GM21447 (cell line): Measurements from ENCODE around the gene SIPA1L3.

Experiments used
- ATAC-seq: cut with Tn5 transposase; IDR thresholded peaks from one replicate; pipeline ENCODE4 v1.9.1; 2021; ENCODE audit not compliant: unreplicated experiment

SIPA1L3 gene

DNA sequence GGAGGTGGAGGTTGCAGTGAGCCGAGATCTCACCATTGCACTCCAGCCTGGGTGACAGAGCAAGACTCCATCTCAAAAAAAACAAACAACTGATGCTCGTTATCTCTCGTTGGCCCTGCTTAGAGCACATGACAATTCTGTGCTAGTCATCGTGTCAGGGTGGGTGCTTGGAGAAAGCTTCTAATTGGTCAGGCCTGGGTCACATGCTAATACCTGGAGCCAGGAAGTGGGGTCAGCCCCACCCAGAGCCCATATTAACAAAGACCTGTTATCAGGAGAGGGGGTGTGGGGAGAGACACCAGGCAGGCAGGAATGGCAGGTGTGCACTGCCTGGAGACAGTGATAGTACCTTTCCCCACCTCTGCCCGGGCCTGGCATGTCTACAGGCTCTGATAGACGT, 232.1 kb downstream of the SIPA1L3 start:
- ATAC-seq: no peak

DNA sequence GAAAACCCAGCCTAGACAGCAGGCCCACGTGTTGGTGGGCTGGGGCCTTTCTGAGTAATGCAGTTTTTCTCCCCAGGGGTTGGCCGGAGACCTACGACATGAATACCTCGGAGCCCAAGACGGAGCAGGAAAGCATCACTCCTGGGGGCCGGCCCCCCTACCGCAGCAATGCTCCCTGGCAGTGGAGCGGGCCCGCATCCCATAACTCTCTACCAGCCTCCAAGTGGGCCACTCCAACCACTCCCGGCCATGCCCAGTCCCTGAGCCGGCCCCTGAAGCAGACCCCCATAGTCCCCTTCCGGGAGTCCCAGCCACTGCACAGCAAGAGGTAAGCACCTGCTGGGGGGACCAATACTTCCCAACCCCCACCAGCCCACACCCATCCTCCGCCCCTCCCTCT, 234.1 kb downstream of the SIPA1L3 start:
- ATAC-seq: no peak

DNA sequence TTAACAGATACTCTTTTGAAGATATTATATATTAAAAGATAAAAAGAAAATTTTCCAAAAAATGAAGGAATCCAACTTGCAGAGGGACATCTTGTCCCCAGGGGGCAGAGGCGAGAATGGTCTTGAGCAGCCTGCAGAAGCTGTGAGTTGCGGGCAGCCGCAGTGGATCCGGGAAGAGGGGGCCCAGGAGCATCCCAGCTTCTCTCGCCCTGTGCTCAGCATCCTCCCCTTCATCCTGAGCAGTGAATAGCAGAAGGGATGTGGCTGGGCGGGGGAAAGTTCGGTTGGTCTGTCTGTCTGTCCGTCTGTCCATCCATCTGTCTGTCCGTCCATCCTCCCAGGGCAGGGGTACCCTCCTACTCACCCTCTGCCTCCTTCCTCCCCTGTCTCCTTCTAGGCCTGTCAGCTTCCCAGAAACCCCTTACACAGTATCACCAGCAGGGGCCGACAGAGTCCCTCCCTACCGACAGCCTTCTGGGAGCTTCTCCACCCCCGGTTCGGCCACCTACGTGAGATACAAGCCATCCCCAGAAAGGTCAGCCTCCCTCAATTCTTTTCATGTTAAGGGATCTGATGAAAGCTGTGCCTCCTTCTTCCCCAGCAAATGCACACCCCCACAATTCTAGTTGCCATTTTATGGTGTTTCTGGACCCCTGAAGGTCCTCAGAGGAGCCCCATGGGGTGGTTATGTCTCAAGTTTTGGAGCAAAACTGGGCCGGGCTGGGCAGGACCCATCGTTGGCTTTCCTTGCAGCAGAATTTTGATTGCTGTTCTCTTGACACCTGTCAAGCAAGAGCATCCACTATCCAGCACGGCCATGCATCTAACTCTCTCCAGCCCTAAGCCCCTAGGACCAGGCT, 235.4 kb downstream of the SIPA1L3 start:
- ATAC-seq: no peak

DNA sequence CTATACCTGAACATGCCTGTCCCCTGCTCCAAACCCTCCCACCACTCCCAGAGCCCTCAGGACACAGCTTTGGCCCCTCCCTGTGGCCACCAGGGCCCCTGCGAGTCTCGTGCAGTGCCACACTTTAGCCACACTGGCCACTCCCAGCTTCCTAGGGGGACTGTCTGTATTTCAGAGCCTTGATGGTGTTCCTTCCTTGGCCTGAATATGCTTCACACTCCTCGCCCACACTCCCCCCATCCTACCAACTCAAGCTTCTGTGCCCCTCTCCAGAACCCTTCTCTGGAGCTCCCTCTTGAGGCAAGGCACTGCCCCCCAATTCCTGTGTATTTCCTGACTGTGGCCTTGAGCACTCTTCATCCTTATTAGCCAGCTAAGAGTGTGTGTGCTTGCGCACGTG, 236.8 kb downstream of the SIPA1L3 start:
- no peak for ATAC-seq

DNA sequence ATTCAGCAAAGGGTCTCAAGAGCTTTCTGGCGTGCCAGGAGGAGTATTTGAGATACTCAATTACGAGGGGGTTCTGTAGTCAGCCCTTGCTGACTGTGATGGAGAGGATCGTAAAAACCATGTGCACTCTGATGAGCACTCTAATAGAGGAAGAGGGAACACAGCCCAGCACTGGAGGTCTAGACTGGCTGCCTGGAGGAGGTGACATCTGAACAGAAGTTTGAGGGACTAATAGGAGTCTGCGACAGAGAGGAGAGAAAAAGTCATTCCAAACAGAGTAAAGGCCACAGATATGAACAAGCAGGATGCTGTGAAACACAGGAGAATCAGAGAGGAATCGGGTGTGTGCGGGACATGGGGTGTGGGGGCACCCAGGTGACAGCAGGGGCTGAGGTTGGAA, 237.7 kb downstream of the SIPA1L3 start:
- ATAC-seq: no peak

DNA sequence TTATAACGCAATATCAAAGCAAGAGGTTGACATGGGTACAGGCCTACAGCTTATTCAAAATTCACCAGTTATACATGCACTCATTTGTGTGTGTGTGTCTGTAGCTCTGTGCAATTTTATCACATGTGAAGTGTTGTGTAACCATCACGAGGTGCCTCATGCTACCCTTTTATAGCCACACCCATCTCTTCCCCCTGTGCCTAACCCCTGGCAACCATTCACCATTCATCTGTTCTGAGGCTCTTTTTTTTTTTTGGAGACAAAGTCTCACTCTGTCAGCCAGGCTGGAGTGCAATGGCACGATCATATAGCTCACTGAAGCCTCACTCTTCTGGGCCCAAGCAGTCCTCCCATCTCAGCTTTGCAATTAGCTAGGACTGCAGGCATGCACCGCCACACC, 238.6 kb downstream of the SIPA1L3 start:
- ATAC-seq: no peak

DNA sequence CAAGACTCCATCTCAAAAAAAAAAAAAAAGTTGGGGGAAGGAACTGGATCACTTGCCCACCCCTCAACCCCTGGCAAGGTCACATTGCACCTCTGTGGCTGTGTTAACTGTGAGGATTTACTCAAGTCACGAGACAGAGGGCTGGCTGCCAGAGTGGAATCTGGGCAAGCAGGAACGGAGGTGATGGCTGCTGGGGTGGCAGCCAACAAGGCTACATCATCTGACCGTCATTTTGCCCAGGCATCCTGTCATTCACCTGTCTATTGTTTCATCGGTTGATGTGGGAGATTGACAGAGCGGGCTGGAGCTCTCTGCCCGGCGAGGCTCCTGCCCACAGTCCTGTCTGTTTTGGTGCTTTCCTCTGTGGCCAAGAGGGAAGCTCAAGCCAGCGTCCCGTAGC, 241.3 kb downstream of the SIPA1L3 start:
- no peak for ATAC-seq

DNA sequence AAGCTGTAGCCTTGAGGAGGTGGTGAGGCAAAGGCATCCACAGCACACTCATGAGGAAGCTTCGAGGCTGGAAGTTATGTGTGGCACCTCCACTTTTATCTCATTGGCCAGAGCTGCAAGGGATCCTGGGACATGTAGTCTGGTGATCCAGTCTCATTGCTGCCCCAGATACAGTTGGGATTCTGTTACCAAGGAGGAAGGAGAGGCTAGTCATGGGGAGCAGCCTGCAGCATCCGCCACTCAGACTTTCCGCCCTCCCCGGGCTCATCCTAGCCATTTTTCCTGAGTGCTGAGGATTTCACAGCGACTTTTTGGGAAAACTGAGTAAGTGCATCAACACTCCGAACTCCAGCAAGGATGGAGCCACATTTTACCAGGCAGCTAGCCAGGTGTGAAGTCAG, 242.7 kb downstream of the SIPA1L3 start:
- ATAC-seq: no peak

DNA sequence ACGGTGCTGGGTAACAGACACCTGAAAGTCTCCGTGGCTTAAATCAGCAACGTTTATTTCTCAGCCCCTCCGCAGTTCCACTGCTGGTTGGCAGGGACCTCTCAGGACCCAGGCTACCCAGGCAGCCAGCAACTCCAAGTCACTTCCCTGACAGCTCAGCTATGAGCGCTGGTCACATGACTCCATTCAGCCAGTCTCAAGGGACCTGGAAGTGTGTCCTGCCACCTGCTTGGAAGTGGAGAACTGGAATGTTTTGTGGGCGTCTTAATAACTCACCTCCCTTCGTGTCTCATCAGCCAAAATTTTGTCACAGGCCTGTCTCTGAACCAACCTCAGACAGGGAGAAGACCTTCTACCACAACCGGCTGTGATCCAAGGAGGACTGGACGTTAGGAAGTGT, 244.2 kb downstream of the SIPA1L3 start:
- ATAC-seq: no peak

DNA sequence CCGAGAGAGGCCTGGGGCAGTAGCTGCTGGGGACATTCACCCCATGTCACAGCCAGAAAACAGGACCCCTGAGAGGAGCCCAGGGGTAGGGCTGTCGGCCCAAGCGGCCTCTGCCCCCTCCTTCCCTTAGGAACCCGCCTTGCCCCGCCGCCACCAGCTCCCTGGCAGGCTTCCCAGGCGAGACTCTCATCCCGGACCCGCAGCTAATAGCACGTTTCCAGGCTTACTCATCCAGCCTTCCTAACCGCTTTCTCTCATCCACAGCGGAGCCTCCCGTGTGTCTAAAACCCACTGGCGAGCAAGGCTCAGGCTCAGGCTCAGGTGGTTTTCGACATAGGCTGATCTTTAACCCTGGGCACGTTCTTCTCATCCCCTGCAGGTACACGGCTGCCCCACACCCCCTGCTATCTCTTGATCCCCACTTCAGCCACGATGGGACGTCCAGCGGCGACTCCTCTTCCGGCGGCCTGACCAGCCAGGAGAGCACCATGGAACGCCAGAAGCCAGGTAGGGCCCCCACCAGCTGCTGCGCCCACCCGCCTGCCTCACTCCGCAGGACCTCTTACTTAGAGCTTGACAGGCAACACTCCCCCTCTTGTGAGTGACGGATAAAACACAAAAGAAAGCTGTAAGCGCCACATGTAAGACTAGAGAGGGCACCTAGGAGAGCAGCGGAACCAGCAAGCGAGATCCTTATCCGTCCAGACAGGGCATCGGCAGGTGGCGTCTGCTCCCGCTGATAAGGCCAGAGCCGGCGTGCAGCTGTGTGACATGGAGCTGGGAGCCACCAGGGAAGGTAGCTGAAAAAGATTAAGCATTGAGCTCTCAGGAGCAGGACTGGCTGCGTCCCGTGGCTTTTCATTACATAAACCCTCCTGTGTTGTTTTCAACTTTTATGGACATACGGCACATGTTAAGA, 245.7 kb downstream of the SIPA1L3 start:
- ATAC-seq: no peak

DNA sequence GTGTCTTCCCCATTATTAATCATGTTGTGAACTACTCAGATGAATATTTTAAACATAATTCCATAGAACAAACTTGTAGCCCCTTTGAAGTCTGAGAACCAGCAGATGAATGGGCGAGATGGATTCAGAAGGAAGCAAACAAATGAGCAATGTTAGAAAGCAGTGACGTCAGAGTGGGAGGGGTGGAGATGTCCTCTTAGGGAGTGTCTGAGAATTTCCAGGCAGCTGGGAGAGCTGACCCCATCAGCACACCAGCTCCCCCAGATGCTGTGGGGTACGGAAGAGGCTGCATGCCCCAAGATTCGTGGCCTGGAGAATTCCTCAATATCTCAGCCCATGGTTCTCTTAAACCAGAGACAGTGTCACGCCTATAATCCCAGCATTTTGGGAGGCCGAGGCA, 248.4 kb downstream of the SIPA1L3 start:
- no peak for ATAC-seq

DNA sequence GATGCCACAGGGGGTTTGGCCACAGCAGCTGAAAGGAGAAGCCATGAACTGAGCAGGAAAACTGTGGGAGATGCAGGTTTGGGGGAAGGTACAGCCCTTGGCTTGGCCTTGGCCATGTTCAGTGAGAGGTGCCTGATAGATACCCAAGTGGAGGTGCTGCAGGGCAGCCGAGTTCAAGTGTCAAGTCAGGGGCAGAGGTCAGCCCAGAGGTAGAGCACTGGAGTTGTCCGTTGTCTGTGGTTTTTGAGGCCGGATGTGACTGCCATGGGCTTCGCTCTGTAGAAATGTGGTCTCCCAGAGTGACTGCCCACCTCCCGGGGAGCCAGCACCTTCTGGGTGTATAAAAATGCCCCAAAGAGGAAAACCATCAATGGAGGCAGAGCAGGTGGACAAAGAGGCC, 251.7 kb downstream of the SIPA1L3 start:
- no peak for ATAC-seq

DNA sequence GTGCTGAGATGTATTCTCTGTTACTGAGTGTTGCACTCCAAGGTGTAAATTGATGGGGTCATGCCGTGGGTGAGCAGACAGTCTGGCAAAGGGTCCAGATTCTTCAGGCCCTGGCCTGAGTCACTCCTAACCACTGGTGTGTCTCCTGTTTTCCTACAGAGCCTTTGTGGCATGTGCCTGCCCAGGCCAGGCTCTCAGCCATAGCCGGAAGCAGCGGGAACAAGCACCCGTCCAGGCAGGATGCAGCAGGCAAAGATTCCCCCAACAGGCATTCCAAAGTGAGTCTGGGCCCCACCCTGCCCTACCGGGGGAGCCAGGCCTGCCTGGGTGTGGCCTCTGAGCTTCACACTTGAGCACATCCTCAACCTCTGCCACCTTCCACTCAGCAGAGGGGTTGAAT, 255.1 kb downstream of the SIPA1L3 start:
- ATAC-seq: no peak

DNA sequence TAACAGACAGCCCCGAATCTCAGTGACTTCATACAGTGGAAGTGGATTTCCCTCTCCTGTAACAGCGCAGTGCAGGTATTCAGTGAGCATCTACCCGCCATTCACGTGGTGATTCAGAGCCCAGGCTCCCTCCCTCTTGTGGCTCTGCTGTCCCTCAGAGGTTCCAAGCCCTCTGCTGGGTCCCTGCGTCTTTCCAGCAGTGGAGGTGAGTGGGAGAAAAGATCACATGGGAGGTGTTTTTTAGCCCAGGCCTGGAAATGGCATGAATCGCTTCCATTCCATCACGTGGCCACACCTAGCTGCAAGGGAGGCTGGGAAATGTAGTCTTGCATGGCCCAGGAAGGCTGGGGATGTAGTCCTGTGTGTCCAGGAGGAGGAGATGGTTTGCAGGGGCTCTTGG, 255.6 kb downstream of the SIPA1L3 start:
- ATAC-seq: no peak

DNA sequence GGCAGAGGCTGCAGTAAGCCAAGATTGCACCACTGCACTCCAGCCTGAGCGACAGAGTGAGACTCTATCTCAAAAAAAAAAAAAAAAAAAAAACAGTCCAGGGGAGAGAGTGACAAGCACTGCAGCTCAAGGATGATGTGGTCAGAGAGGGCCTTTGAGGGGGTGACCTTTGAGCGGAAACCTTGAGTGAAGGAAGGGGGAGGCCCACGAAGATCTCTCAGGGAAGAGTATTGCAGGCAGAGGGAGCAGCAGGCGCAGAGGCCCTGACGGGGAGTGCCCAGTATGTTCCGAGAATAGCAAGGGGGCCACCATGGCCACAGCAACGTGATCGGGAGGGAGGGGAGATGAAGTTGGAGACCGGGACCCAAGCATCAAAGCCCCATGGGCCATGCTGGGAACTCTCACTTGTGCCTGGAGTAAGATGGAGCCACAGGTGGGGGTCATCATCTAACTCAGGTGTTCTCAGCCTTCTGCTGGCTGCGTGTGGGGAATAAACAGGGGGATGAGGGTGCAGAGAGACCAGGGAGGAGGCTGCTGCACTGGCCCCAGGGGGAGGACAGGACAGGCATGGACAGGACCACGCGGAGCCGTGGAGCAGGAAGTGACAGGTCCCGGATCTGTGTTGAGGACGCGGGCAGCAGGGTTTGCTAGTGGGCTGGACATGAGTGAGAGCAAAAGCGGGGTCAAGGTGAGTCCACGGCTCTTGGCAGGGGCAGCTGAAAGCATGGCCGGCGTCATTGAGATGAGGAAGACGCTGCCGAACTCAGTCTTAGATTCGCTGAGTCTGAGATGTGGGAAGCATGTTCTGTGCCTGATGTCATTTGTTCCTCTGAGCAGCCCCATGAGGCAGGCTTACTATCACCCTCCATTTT, 256.6 kb downstream of the SIPA1L3 start:
- ATAC-seq: no peak

DNA sequence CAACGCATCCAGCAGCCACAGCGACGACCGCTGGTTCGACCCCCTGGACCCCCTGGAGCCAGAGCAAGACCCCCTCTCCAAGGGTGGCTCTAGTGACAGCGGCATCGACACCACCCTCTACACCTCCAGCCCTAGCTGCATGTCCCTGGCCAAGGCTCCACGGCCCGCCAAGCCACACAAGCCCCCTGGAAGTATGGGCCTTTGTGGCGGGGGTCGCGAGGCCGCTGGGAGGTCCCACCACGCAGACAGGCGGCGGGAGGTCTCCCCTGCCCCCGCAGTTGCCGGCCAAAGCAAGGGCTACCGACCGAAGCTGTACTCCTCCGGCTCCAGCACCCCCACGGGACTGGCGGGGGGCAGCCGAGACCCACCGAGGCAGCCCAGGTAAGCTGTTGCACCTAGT, 257.5 kb downstream of the SIPA1L3 start:
- ATAC-seq: no peak

DNA sequence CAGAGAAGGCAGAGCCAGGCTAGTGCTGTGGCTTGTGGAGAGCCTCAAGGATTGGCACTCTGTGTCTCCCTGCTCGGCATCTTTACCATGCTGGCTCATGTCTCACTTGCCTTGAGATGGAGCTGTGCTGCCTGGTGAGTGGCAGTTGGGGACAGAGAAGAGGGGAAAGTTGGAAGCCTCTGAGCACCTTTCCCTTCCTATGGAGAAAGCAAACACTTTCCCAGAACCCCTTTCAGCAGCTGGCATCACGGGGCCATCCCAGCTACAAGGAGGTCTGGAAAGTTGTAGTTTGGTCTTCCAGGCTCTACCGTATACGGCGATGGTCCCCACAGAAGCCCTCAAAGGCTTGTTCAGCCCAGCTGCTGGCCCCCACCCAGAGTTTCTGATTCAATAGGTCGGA, 258.3 kb downstream of the SIPA1L3 start:
- ATAC-seq: no peak

DNA sequence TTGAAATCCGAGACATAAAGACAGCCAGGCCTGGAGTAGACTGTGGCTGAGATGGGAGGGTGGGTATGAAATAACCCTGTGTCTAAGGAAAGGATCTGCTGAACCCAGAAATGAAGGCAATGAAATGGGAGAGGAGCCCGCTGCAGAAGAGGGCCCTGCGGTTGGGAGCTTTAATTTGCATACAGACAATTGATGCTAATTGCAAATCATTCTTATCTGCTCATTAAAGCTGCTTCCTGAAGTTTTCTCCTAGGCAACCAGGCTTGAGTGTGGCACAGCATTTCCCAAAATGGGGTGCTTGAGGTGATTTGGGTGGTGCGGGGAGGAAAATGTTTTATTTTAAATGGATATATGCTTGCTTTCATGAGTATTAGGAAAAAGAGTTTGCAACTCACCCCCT, 261.6 kb downstream of the SIPA1L3 start:
- no peak for ATAC-seq

DNA sequence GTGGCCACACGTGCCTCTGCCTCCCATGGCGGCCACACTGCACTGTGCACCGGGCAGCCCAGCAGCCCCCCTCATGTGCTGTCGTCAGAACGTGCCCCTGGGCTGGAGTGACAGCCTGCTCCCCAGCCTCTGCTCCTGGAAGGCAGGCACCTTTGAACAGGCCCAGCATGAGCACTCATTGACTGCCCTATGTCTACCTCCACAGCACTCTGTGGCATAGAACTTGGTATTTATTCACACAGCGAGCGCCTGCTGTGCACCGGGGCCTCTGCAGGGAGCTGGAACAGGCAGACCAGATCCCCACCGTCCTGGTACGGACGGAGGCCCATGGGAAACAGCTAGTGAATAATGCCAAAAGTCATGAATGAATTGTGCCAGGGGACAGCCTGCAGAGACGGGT, 263.3 kb downstream of the SIPA1L3 start:
- ATAC-seq: no peak

DNA sequence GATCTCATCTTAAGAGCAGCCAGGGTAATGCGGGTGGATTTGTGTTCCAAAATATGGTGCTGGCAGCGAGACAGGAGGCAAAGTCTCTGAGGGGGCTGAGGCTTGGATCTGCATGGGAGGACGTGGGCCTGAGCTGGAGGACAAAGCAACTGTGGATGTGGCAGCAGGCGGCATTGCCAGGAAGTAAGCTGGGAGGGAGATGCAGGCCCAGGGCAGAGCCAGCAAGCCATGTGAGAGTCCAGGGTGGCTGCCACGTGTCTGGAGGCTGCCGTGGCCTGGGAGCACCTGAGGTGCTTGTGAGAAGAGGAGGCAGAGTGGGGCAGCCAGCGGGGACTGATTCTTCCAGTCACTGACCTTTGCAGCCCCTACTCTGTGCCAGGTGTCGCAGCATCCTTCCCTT, 265.0 kb downstream of the SIPA1L3 start:
- ATAC-seq: no peak
